ENCODE results near the gene SLC12A1.

GRCh38 chr15:48182749-48183148 is 23.4 kb upstream of the SLC12A1 start:
- TF ChIP-seq, protein P1, sequence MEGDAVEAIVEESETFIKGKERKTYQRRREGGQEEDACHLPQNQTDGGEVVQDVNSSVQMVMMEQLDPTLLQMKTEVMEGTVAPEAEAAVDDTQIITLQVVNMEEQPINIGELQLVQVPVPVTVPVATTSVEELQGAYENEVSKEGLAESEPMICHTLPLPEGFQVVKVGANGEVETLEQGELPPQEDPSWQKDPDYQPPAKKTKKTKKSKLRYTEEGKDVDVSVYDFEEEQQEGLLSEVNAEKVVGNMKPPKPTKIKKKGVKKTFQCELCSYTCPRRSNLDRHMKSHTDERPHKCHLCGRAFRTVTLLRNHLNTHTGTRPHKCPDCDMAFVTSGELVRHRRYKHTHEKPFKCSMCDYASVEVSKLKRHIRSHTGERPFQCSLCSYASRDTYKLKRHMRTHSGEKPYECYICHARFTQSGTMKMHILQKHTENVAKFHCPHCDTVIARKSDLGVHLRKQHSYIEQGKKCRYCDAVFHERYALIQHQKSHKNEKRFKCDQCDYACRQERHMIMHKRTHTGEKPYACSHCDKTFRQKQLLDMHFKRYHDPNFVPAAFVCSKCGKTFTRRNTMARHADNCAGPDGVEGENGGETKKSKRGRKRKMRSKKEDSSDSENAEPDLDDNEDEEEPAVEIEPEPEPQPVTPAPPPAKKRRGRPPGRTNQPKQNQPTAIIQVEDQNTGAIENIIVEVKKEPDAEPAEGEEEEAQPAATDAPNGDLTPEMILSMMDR (IDR thresholded peaks at IDR 0.05): no peak
- no peak for TF ChIP-seq ESRRA (IDR thresholded peaks at IDR 0.05; ENCODE audit: borderline replicate concordance, low read length)
- no peak for TF ChIP-seq KDM5A (IDR thresholded peaks at IDR 0.05)
- TF ChIP-seq EP300 (IDR thresholded peaks at IDR 0.05): no peak
- peak; percentile 52 for TF ChIP-seq MAFK (IDR thresholded peaks at IDR 0.05; ENCODE audit: partially characterized antibody)
- TF ChIP-seq, protein P2, sequence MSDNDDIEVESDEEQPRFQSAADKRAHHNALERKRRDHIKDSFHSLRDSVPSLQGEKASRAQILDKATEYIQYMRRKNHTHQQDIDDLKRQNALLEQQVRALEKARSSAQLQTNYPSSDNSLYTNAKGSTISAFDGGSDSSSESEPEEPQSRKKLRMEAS (IDR thresholded peaks at IDR 0.05): no peak
- TF ChIP-seq NPAS2 (CRISPR knock-in tag; IDR thresholded peaks at IDR 0.05; ENCODE audit: borderline replicate concordance): no peak
- TF ChIP-seq, protein P3, sequence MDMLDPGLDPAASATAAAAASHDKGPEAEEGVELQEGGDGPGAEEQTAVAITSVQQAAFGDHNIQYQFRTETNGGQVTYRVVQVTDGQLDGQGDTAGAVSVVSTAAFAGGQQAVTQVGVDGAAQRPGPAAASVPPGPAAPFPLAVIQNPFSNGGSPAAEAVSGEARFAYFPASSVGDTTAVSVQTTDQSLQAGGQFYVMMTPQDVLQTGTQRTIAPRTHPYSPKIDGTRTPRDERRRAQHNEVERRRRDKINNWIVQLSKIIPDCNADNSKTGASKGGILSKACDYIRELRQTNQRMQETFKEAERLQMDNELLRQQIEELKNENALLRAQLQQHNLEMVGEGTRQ (IDR thresholded peaks at IDR 0.05): no peak
- TF ChIP-seq RAD21 (conservative IDR thresholded peaks at IDR 0.05 in 1 of 2, IDR thresholded peaks at IDR 0.05 in 1 of 2): no peak
